ENCODE data around the gene CALN1.
"Not testable (repeated sequence)": the region's sequence is repeated elsewhere in the genome, so short reads cannot be mapped to it uniquely, and the experiment has no call there.

Gene CALN1

GRCh38 chr7:72412121-72412618, at the start of gene CALN1:
Gene CALN1 (minus strand): TSS chr7:72412338.
- not testable (repeated sequence) for DNase-seq

GRCh38 chr7:72453471-72453870, 41.3 kb upstream of the CALN1 start:
- DNase-seq, result no peak

DNA sequence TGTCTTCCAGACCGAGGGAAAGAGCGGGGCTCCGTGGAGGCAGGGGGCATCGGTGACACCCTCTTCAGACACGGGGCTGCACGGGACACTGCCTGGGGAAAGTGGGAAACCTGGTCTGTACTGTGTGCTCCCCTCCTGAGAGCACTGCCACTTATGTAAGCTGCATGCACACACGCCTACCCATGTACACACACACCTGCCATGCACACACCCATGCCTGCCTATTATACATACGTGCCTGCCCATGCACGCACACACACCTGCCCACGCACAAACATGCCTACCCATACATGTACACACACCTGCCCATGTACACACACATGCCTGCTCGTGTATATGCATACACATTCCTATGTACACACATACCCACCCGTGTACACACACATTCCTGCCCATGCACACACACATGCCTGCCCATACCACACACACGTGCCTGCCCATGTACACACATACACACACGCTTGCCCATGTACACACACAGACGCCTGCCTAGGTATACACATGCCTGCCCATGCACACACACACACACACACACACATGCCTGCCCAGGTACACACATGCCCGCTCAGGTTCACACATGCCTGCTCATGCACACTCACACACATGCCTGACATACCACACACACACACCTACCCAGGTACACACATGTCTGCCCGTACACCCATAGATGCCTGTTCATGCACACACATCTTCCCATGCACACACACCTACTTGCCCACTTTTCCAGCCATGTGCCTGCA, 35.5 kb upstream of the CALN1 start:
- DNase-seq, result no peak

DNA sequence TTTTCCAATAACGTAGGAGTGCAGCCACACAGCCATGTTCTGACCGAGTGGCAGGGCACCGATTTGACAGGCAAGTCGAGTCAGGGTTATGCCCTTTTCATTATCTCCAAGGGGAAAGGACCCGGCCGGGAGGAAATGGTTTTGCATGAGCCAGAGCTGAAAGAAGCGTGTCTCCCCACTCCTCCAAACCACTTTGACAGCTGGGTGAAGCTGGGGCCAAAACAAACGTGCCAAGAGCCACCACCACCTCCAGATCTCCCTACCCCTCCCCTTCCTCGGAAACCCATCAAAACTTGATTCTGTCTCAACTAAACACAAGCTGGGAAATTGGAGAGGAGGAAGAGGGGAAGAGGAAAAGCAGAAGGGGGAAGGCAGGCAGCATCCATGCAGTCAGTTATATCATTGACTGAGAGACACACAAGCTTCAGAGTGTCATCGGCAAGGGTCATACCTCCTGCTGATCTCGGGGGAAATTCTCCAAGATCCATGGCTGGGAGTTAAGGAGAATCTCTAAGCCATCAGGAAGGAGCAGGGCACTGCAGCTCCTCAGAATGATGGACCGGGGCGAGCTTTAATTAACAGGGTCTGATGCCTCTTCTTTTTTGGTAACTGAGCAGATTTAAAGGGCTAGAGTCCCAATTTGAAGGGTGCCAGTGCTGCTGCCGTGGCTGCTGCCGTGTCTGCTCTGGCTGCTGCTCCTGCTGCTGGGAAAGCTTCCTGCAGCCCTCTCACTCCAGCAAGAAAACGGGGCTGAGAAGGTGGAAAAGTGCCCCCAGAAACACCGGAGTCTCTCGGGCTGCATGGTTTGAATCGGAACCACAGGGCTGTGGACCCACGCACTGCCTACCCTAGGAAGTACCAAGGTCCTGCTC, 34.7 kb upstream of the CALN1 start:
- DNase-seq, result no peak

DNA sequence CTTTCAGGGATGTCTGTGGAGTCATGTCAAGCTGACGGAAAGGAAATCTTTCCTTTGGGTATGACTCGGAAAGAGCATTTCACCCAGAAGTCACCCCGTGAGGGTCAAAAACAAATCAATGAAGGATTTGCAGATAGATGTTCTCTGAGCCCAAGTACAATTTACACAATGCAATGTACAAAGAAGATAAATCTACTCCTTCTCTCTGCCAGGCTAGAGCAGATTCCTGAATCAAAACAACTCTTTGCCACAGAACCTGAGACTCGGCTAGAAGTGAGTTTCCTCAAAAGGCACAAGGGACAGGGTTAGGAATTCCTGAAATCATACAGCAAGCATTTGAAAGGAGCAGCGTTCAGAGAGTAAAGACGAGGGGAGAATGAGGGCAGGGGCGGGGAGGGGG, 34.0 kb upstream of the CALN1 start:
- DNase-seq, result no peak

- DNase-seq, result no peak
Measured at GRCh38 chr7:72445580-72445979, 33.4 kb upstream of the CALN1 start.

DNA sequence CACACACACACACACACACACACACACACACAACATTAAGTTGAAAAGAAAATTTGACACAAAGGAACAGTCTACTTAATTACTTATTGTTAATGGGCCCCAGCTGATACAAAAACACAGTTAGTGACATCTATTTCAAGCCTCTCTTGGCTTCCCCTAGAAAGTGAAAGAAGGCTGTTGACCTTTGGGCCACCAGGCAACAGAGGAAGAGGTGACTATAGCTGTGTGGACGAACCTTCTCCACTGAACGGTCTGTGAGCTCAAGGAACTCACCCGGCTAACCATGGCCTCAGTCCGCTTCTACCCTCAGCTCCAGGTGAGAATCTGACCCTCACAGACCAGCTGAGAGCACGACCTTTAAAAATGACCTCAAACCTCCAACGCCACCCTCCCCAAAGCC, 32.9 kb upstream of the CALN1 start:
- no peak for DNase-seq

- no peak for DNase-seq
Measured at GRCh38 chr7:72444026-72444776, 32.1 kb upstream of the CALN1 start.

DNA sequence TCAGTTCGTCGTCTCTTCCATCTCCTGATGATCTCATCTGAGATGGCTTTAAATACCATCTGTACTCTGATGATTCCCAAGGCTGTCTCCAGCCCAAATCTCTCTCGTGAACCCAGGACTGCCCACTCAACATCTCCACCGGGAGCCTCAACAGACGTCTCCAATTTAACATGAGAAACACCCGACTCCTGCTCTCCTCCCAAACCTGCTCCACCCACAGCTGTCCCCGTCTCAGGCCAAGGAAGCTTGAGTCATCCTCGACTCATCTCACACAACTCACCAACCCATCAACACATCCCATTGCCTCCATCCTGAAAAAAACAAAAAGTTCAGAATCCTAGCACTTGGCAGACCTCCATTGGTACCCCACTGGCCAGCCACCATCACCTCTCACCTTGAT, 29.7 kb upstream of the CALN1 start:
- DNase-seq, result no peak

- no peak for DNase-seq
Measured at GRCh38 chr7:72438491-72438890, 26.4 kb upstream of the CALN1 start.

GRCh38 chr7:72437610-72438009, 25.5 kb upstream of the CALN1 start:
- DNase-seq, result no peak

- no peak for DNase-seq
Measured at GRCh38 chr7:72437061-72437585, 25.0 kb upstream of the CALN1 start.

DNA sequence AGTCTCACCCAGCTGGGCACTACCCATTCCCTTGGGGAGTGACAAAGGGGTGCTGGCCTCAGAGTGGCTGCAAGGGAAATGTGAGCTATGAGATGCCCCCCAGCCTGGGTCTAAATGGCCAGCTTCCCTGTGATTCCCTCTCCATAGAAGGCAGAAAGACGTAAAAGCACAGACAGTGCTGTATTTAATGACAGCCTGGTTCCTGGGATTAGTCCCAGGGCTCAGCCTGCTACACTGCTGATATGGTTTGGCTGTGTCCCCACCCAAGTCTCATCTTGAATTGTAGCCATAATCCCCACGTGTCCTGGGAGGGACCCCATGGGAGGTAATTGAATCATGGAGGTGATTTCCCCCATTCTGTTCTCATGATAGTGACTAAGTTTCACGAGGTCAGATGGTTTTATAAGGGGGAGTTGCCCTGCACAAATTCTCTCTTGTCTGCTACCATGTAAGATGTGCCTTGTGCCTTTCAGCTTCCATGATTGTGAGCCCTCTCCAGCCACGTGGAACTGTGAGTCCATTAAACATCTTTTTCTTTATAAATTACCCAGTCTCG, 23.9 kb upstream of the CALN1 start:
- no peak for DNase-seq

GRCh38 chr7:72435366-72435765, 23.2 kb upstream of the CALN1 start:
- no peak for DNase-seq

- DNase-seq, result no peak
Measured at GRCh38 chr7:72430531-72430930, 18.4 kb upstream of the CALN1 start.

- DNase-seq, result no peak
Measured at GRCh38 chr7:72429316-72429715, 17.2 kb upstream of the CALN1 start.

DNA sequence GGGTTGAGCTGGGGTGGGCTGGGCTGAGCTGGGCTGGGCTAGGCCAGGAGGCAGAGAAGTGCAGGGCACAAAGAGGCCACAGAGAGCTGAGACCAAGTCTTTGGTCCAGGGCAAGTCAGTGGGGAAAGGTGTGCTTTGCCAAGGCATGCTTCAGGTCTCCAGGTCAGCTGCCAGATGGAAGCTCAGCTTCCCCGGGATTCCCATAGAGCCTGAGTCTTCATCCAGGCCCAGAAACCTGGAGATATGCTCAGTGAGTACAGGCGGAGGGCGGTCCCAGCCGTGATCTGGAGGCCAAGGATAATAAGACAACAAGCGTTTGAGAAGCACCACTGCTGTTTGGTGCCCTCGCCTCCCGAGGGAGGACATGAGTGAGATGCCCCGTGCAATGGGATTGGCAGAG, 4.7 kb upstream of the CALN1 start:
- no peak for DNase-seq

DNA sequence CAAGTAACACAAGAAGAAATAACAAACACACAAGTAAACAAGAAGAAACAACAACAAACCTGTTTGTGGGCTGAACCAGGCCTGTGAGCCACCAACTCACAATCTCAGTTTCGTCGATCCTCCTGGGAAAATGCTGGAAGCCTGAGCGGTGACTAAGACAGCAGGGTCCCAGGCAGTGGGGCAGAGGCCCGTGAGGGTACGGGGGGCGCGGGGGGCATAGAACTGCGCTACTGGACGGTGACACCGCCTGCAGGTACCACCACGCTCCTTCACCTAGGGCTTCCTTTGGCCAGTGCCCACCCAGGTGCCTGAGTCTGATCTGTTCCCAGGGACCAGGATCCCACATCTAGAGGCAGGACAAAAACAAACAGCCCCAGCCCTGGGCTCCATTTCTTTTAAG, 3.4 kb upstream of the CALN1 start:
- DNase-seq, result no peak

DNA sequence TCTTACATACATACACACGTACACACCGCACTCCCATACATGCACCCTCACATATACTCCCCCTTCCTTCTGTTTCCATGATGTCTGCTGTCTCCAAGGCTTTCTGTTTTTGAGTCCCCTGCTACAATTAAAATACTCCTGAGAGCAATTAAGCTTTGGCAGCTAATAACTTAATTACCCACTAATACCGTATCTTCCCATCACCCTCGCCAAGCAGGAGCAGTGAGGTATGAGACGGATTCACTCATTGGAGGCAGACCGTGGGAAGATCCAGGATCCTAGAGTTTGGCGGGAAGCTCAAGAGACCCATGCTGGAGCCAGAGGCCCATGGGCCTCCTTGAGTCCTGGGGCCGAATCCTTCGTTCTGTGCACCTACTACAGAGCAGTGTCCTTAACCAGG, 1.7 kb upstream of the CALN1 start:
- no peak for DNase-seq

DNA sequence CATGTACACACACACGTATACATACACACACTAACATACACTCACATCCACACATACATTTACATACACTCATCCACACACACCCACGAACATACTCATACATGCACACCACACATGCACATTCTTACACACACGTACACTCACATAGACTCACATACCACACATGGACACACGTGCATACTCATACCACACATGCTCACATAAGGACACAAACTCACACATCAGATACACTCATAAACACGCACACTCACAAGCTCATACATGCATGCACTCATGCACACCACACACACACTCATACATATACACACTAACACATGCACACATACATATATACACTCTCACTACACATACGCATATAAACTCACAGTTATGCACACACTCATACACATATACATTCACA, 1.2 kb upstream of the CALN1 start:
- DNase-seq, result no peak

GRCh38 chr7:72411419-72411818, 719 bp downstream of the CALN1 start:
- no peak for DNase-seq

DNA sequence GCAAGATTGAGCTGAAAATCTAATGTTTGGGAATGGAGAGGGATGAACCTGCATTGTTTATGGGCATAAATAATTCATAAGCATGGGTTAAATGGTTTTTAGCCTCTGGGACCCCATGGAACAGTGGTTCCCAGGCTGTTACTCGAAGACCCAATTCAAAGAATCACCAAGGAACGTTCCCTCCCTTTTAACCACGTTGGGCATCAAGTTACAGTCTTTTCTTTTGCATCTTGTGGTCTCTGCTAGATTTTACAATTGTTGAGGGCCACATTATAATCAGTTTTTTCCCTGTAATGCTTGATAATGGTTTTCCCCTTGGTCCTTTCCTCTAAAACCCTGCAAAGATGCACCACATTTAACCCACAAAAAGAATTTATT, 2.5 kb downstream of the CALN1 start:
- DNase-seq, result no peak

All from activated T-cell treated with anti-CD3 and anti-CD28 coated beads, Interleukin-2, amount 50 U/mL, for 48 hours (primary cell).